ENCODE data around the gene EID3.

Gene EID3

GRCh38 chr12:104352106-104352713, 48.7 kb downstream of the EID3 start:
- in situ Hi-C loops (cut with HindIII; ENCODE audit: low sequenced_read_pairs), result no loop called here

- in situ Hi-C loops (cut with HindIII; ENCODE audit: low sequenced_read_pairs), result no loop called here
These were observed 49.8 kb downstream of the EID3 start for GRCh38 chr12:104353012-104353981.

- in situ Hi-C loops (cut with HindIII; ENCODE audit: low sequenced_read_pairs), result no loop called here
These were observed 50.8 kb downstream of the EID3 start for GRCh38 chr12:104354167-104354867.

Data from DLD1 (cell line).